OCI-M2 (cell line): ENCODE results near the gene MYO1H.

Source experiments
- DNase-seq: peaks from one replicate; lab custom pipeline; 2025; ENCODE audit not compliant: unreplicated experiment; lab: John Stamatoyannopoulos, UW

Gene MYO1H

GRCh38 chr12:109336593-109336992, 11.1 kb upstream of the MYO1H start:
- no peak for DNase-seq

GRCh38 chr12:109343677-109344076, 4.0 kb upstream of the MYO1H start:
- DNase-seq, result no peak

- no peak for DNase-seq
Measured at GRCh38 chr12:109345428-109345827, 2.3 kb upstream of the MYO1H start.

GRCh38 chr12:109346920-109347319, 780 bp upstream of the MYO1H start:
- no peak for DNase-seq

GRCh38 chr12:109352184-109352583, 4.5 kb downstream of the MYO1H start:
- no peak for DNase-seq

- no peak for DNase-seq
Measured at GRCh38 chr12:109356577-109356976, 8.9 kb downstream of the MYO1H start.

- no peak for DNase-seq
Measured at GRCh38 chr12:109357032-109357431, 9.3 kb downstream of the MYO1H start.

GRCh38 chr12:109358154-109358869, 10.6 kb downstream of the MYO1H start:
- no peak for DNase-seq

- DNase-seq, result no peak
Measured at GRCh38 chr12:109359131-109359690, 11.5 kb downstream of the MYO1H start.

- no peak for DNase-seq
Measured at GRCh38 chr12:109369831-109370230, 22.1 kb downstream of the MYO1H start.

GRCh38 chr12:109377139-109377685, 29.5 kb downstream of the MYO1H start:
- DNase-seq, result no peak

GRCh38 chr12:109378569-109378968, 30.9 kb downstream of the MYO1H start:
- no peak for DNase-seq

GRCh38 chr12:109382031-109382430, 34.3 kb downstream of the MYO1H start:
- DNase-seq, result no peak

- no peak for DNase-seq
Measured at GRCh38 chr12:109383240-109383639, 35.5 kb downstream of the MYO1H start.

GRCh38 chr12:109385339-109386058, 37.8 kb downstream of the MYO1H start:
- DNase-seq, result no peak

- DNase-seq, result no peak
Measured at GRCh38 chr12:109386059-109386433, 38.3 kb downstream of the MYO1H start.

- DNase-seq, result no peak
Measured at GRCh38 chr12:109387425-109388166, 39.9 kb downstream of the MYO1H start.

GRCh38 chr12:109388167-109388563, 40.5 kb downstream of the MYO1H start:
- DNase-seq, result no peak

GRCh38 chr12:109389146-109389545, 41.4 kb downstream of the MYO1H start:
- DNase-seq, result no peak

GRCh38 chr12:109393437-109394345, 46.0 kb downstream of the MYO1H start:
- DNase-seq, result peak; percentile 34
